T-helper 2 cell treated with Interferon-gamma antibody and Interleukin-4, amounts not matched to agents 5 μg/mL and 100 μg/mL, for 36 hours (primary cell): ENCODE measurements around the gene DGLUCY.

Source experiments
- DNase-seq: peaks from one replicate; pipeline ENCODE4 v3.0.0; 2021; ENCODE audit warnings: low spot score
- H3K27ac Mint-ChIP-seq: one replicate; pipeline ENCODE4 v1.8.0; 2021; ENCODE audit warnings: mild to moderate bottlenecking, mixed read lengths
- H3K27me3 Mint-ChIP-seq: one replicate; pipeline ENCODE4 v1.8.0; 2021; ENCODE audit warnings: low read depth, mixed read lengths
- H3K36me3 Mint-ChIP-seq: one replicate; pipeline ENCODE4 v1.8.0; 2021; ENCODE audit warnings: low read depth, mixed read lengths
- H3K4me1 Mint-ChIP-seq: one replicate; pipeline ENCODE4 v1.8.0; 2021; ENCODE audit warnings: low read depth, mixed read lengths
- H3K4me3 Mint-ChIP-seq: one replicate; pipeline ENCODE4 v1.8.0; 2022; ENCODE audit warnings: mild to moderate bottlenecking, moderate library complexity, mixed read lengths
- H3K9me3 Mint-ChIP-seq: one replicate; pipeline ENCODE4 v1.8.0; 2021; ENCODE audit warnings: mixed read lengths

The DGLUCY gene

DNA sequence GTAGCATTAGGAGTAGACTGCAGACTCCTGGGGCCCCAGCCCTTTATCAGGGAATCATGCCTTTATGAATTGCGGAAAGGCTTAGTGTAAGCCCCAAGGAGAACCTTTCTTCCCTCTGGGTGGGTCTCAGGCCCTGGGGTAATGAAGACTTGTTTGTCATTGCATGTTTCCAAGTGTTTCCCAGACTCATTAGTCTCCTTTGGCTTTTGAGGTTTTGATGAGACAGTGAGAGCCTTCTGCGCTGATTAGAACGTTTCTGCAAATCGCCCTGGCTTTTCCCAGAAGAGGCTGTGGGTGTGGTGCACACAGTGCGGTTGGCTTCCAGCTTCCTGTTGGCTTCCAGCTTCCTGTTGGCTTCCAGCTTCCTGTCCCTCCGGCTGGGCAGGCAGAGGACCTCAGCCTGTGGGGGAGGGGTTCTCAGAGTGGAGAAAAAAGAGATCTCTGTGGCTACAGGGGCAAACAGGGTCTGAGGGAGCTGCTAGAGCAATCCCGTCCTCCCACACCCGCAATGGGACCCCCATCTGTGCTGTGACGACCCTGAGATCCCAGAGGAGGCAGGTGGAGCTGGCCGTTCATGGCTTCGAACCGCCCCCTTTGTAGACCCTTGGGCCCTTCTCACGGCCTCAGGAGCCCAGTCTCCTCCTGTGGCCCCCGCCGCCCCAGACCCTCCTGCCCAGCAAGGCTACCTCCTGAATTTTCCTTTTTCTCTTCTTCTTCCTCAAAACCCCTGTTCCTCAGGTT lies 88.5 kb downstream of the DGLUCY start:
- H3K36me3 Mint-ChIP-seq = peaks cover 72% of the 10 kb centered on the region
- H3K27ac Mint-ChIP-seq = peak overlapping the region; percentile 80
- no peak for DNase-seq
- H3K4me1 Mint-ChIP-seq = peaks cover 54% of the 10 kb centered on the region
- H3K4me3 Mint-ChIP-seq = peak overlapping the region; percentile 65
- H3K27me3 Mint-ChIP-seq = no peaks in the 10 kb centered on the region
- peaks cover 6% of the 10 kb centered on the region for H3K9me3 Mint-ChIP-seq

DNA sequence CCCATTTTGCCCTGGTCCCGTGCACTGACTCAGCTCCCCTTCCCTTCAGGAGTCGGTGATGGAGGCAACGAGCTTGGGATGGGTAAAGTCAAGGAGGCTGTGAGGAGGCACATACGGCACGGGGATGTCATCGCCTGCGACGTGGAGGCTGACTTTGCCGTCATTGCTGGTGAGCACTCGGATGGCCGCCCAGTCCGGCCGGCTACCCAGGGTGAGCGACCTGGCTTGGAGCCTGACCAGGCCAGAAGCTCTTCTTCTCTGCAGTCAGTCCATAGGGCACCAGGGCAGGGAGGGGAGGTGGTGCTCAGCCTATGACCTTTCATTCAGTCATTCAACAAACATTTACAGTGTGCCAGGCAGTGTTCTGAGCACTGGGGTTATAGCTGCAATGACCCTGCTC lies 90.8 kb downstream of the DGLUCY start:
- peak overlapping the region; percentile 4 for H3K27ac Mint-ChIP-seq

DNA sequence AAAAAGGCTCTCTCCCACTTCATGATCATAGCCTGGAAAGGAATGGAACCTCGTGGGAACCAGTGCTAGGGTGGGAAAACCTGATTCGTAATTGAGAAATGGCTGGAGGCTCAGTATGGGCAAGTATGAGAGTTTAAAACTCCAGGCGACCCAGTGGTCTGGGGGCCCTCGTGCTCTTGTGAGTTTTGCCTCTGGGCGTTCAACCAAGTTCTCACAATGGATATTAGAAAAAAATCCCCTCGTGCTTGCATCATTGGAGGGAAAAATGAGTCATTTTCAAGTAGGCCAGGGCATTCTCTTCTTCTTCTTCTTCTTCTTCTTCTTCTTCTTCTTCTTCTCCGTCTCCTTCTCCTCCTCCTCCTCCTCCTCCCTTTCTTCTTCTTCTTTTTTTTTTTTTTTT lies 91.6 kb downstream of the DGLUCY start:
- H3K36me3 Mint-ChIP-seq = peaks cover 72% of the 10 kb centered on the region
- no peak for DNase-seq
- peaks cover 6% of the 10 kb centered on the region for H3K9me3 Mint-ChIP-seq
- H3K4me1 Mint-ChIP-seq = peaks cover 45% of the 10 kb centered on the region
- no peak overlapping the region for H3K27ac Mint-ChIP-seq
- no peak overlapping the region for H3K4me3 Mint-ChIP-seq
- H3K27me3 Mint-ChIP-seq = no peaks in the 10 kb centered on the region

More for the DNA sequence above, 90.8 kb downstream of the DGLUCY start:
- H3K36me3 Mint-ChIP-seq = peaks cover 72% of the 10 kb centered on the region
- H3K4me1 Mint-ChIP-seq = peaks cover 44% of the 10 kb centered on the region
- DNase-seq = no peak
- H3K27me3 Mint-ChIP-seq = no peaks in the 10 kb centered on the region
- no peak overlapping the region for H3K4me3 Mint-ChIP-seq
- peaks cover 6% of the 10 kb centered on the region for H3K9me3 Mint-ChIP-seq

DNA sequence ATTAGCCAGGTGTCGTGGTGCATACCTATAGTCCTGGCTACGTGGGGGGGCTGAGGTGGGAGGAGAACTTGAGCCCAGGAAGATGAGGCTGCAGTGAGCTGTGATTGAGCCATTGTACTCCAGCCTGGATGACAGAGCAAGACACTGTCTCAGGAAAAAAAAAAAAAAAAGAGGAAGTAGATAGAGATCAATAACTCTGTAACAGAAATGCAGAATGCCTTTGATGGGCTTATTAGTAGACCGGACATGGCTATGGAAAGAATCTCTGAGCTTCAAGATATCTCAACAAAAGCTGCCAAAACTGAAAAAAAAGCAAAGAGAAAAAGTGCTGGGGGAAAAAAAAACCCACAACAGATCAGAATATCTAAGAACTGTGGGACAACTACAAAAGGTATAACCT lies 93.1 kb downstream of the DGLUCY start:
- peaks cover 39% of the 10 kb centered on the region for H3K4me1 Mint-ChIP-seq
- H3K4me3 Mint-ChIP-seq = peak overlapping the region; percentile 54
- peaks cover 78% of the 10 kb centered on the region for H3K36me3 Mint-ChIP-seq
- peak overlapping the region; percentile 82 for H3K27ac Mint-ChIP-seq
- H3K27me3 Mint-ChIP-seq = no peaks in the 10 kb centered on the region
- no peak for DNase-seq
- H3K9me3 Mint-ChIP-seq = no peaks in the 10 kb centered on the region

DNA sequence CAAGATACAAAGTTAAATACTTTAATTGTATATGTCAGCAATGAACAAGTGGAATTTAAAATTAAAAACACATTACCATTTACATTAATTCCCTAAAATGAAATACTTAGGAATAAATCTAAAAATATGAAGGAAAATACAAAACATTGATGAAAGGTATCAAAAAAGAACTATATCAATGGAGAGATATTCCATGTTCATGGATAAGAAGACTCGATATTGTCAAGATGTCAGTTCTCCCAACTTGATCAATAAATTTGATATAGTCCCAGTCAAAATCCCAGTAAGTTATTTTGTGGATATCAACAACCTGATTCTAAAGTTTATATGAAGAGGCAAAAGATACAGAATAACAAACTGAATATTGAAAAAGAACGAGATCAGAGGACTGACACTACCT lies 97.1 kb downstream of the DGLUCY start:
- Mint-ChIP-seq H3K9me3 (no peaks in the 10 kb centered on the region), H3K27me3 (no peaks in the 10 kb centered on the region), H3K4me1 (peaks cover 14% of the 10 kb centered on the region), H3K4me3 (no peak overlapping the region), H3K27ac (peak overlapping the region; percentile 0), H3K36me3 (peaks cover 60% of the 10 kb centered on the region)
- no peak for DNase-seq

DNA sequence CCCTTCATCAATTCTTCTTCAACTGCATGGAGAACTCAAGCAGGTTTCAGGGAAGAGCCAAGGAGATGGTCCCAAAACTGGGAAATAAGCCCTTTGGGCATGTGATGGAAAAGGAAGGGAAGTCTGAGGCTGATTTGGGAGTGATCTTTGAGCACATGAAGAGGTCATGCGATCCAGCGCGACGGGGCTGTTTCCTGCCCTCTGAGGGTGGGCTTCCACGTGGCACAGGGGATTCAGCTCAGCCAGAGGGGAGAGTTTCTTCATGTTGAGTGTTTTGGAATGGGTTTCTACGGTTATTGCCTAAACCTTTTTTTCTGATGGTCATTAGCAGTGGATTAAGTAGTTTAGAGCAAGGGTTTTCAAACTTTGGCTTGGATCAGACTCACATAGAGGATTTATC lies 100.4 kb downstream of the DGLUCY start:
- H3K36me3 Mint-ChIP-seq = peaks cover 54% of the 10 kb centered on the region
- H3K9me3 Mint-ChIP-seq = no peaks in the 10 kb centered on the region
- H3K27ac Mint-ChIP-seq = peak overlapping the region; percentile 49
- no peaks in the 10 kb centered on the region for H3K27me3 Mint-ChIP-seq
- no peak overlapping the region for H3K4me3 Mint-ChIP-seq
- no peak for DNase-seq
- H3K4me1 Mint-ChIP-seq = peaks cover 7% of the 10 kb centered on the region

DNA sequence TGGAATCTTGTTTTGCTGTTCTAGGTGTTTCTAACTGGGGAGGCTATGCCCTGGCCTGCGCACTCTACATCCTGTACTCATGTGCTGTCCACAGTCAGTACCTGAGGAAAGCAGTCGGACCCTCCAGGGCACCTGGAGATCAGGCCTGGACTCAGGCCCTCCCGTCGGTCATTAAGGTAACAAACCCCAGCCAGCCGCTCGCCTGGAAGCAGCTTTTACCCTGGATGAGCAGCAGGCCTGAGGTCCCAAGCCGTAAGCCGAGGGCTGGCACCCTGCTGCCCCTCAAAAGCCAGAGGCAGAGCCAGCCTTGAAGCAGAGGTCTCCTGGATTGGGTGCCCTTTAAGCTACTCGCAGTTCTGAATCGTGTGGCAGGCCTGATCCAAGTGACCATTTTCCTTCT lies 101.5 kb downstream of the DGLUCY start:
- Mint-ChIP-seq H3K4me3 (no peak overlapping the region), H3K9me3 (no peaks in the 10 kb centered on the region), H3K27me3 (no peaks in the 10 kb centered on the region), H3K27ac (peak overlapping the region; percentile 67), H3K36me3 (peaks cover 56% of the 10 kb centered on the region), H3K4me1 (peaks cover 7% of the 10 kb centered on the region)
- DNase-seq = no peak

DNA sequence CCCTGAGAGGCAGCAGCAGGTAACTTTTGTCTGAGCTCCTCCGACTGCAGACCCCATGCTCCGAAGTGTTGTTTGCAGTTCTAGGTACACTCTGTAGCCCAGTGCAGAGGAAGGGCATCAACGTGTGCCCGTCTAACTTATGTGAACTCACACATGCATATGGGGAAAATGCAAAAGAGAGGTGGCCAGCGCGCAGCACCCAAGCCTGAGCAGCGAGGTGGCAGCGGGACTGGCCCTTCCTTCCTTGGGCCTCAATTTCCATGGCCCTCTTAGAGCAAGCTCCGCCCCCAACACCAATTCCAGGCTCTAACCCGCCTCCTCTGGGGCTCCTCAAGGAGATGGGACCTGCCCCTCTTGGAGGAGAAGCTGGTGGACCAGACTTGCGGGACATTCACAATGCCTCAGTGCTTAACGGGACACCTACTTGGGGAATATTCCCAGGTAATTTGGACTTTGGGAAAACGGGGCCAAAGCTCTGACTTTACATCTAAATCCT lies 102.9 kb downstream of the DGLUCY start:
- Mint-ChIP-seq H3K27me3 (no peaks in the 10 kb centered on the region), H3K9me3 (no peaks in the 10 kb centered on the region), H3K4me3 (no peak overlapping the region), H3K4me1 (peaks cover 11% of the 10 kb centered on the region), H3K36me3 (peaks cover 57% of the 10 kb centered on the region), H3K27ac (peak overlapping the region; percentile 15)
- no peak for DNase-seq

DNA sequence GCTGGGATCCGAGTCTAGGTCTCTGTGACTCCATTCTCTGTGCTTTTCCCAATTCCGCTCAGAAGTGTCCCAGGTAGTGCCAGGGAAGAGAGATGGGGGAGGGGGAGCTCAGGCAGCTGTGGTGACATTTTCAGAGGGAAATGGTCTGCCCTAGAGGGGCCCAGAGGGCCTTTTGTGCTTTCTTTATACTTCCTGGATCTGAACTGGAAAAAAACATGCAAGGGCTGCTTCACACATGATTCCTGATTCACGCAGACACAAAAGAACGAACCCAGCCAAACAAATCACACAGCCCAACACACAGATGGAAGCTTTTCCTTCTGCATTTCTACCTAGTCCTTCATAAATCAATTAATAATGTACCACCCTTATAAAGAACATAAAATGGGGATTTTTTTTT lies 104.1 kb downstream of the DGLUCY start:
- no peaks in the 10 kb centered on the region for H3K27me3 Mint-ChIP-seq
- H3K9me3 Mint-ChIP-seq = no peaks in the 10 kb centered on the region
- H3K4me1 Mint-ChIP-seq = peaks cover 22% of the 10 kb centered on the region
- peak overlapping the region; percentile 50 for H3K27ac Mint-ChIP-seq
- no peak overlapping the region for H3K4me3 Mint-ChIP-seq
- peaks cover 66% of the 10 kb centered on the region for H3K36me3 Mint-ChIP-seq
- no peak for DNase-seq

DNA sequence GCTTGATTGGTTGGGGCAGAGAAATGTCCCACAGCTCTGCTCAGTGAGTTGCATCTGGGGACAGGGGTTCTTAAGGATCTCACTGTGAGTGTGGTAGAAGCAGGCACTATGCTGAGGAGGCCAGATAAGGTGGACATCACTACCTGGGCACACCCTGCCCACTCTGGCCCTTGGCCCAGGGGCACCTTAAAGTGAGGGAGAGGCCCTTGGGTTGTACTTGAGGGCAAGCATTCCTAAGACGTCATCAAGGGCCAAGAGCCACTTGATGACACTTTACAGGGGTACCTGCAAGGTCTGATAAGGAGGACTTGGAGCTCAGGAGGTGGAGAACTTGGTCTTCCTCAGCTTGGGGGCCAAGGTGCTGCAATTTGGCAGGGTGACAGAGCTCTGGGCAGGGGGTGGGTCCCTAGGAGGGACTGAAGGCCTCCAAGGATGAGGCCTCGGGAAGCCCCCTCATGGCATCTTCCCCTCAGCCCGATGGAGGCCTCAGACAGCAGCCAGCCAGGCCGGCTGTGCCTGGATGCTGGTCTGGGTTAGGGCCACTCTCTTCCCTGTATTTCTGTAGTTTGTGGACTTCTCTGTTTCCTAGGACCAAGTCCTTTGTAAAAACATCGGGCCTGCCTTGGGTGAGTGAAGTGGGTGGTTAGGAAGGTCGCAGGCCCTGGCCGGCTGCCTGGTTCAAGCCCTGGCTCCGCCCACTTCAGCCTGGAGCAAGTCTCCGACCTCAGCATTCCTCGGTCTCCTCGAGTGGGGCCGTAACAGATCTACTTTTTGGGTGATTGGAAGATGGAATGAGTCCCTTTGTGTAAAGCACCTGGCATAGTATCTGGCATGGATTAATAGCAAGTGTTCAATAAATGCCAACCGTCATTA lies 105.9 kb downstream of the DGLUCY start:
- DNase-seq = no peak
- Mint-ChIP-seq H3K27ac (peak overlapping the region; percentile 39), H3K4me1 (peaks cover 33% of the 10 kb centered on the region), H3K27me3 (no peaks in the 10 kb centered on the region), H3K4me3 (no peak overlapping the region), H3K36me3 (peaks cover 67% of the 10 kb centered on the region), H3K9me3 (no peaks in the 10 kb centered on the region)

DNA sequence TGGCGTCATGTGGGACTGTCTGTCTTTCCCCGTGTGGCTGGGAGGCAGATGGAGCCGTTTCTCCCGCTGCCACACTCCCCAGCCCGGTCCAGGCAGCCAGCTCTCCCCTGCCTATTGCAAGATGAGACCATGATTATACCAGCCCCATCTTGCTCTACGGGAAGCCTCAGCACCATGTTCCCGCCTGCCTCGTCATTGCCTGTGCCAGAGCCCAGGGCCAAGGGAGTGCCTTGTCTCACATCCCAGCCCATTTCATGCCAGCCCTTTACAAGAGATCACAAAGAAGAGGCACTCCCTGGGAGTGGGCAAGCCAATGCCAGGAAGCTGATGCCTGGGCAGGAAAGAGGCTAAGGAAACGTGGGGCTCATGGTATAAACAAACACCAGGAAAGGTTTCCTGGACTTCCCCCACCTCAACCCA lies 106.7 kb downstream of the DGLUCY start:
- Mint-ChIP-seq H3K9me3 (no peaks in the 10 kb centered on the region), H3K4me3 (no peak overlapping the region), H3K36me3 (peaks cover 73% of the 10 kb centered on the region), H3K27me3 (no peaks in the 10 kb centered on the region), H3K4me1 (peaks cover 40% of the 10 kb centered on the region), H3K27ac (no peak overlapping the region)
- DNase-seq = no peak

DNA sequence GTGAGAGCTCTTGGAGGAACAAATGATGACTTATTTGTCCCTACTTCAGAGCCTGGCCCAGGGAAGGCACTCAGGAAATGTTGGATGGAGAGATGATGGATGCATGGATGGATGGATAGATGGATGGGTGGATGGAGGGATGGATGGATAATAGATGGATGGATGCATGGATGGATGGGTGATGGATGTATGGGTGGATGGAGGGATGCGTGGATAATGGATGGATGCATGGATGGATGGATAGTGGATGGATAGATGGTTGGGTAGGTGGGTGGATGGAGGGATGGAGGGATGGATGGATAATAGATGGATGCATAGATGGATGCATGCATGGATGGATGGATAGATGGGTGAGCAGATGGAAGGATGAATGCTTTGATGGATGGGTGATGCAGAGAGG lies 107.4 kb downstream of the DGLUCY start:
- Mint-ChIP-seq H3K4me3 (no peak overlapping the region), H3K4me1 (peaks cover 47% of the 10 kb centered on the region), H3K36me3 (peaks cover 73% of the 10 kb centered on the region), H3K27me3 (no peaks in the 10 kb centered on the region), H3K9me3 (no peaks in the 10 kb centered on the region), H3K27ac (peak overlapping the region; percentile 46)
- DNase-seq = no peak

DNA sequence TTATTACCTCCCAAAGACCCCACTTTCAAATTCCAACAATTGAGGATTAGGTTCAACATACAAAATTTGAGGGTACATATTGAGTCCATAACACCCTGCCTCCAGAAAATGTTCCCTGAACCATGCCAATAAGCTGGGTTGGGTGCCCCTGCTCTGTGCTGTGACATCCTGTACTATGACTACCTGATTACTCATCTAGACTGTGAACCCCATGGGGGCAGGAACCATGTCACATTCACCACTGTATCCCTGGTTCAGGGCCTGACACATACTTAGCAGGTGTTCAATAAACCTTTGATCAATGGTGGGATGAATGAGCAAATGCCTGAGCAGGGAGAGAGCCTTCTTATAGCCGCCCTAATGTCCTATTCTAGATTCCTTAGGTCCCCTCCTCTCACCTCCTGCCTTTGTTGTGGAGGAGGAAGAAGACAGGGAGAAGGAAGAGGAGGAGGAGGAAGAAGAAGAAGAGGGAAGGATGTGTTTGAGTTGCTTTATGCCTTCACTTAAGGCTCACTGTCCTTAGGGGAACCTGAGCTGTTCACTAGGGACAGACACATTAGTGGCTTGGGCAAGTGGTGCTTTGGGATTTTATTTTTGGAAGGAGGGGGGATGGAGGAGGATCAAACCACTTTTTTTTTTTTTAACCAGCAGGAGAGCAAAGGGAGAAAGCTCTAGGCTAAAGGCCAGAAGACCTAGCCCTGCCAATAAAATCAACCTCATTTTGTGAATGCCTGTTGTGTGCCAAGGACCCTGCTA lies 109.3 kb downstream of the DGLUCY start:
- no peak for DNase-seq
- H3K36me3 Mint-ChIP-seq = peaks cover 77% of the 10 kb centered on the region
- peak overlapping the region; percentile 46 for H3K27ac Mint-ChIP-seq
- peaks cover 62% of the 10 kb centered on the region for H3K4me1 Mint-ChIP-seq
- no peaks in the 10 kb centered on the region for H3K9me3 Mint-ChIP-seq
- no peaks in the 10 kb centered on the region for H3K27me3 Mint-ChIP-seq
- no peak overlapping the region for H3K4me3 Mint-ChIP-seq
